ENCODE data around the gene MVB12B.

MVB12B gene

DNA sequence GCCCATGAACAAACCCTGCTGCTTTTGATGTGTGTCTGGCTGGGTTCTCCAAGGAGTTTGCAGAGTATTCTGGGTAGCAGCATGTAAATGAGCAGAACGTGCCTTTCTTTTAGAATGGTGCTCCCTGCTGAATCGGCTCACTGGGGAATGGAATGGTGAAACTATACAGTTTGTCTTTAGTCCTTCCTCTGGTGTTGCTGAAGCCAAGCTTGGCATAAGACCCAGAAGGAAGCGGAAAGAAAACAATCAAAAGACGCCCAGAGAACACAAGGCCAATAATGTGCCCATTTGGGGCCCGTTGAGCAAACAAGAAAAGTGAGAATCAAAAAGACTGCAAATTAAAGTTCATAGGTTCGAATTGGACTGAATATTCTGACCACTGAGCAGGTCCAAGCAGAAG, 60.1 kb downstream of the MVB12B start:
- no peak for DNase-seq (ENCODE audit: low read depth)

DNA sequence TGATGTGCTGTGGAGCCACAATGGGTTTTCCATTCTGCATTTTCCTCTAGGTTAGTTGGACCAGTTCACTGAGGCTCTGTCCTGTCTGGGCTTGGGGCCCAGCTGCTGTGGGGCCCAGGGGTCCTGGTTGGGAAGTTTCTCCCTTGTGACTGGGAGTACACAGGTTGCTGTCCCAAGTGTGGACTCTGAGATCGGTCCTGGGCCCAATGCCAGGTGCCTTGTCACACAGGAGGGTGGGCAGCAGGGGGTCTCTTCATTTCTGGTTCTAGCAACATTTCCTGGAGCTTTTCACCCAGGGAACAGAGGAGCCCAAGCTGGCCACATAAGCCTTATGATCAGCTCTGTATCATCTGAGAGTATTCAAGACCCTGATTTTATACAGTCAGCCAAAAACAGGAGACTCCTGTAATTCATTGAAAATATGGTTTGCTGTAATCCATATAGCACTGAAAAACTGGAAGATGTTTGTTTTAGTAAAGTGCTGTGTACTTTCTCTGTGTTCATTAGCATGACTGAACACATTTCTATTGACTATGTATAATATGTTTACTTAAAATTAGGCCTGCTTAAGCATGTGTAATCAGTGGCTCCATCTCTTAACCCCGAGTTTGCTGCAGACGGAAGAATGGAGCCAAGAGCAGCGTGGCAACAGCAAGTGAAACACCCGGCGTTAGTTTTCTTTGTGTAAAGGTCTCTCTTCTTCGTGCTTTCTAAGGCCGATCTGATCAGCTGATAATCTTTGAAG, 62.5 kb downstream of the MVB12B start:
- DNase-seq (ENCODE audit: low read depth): no peak

DNA sequence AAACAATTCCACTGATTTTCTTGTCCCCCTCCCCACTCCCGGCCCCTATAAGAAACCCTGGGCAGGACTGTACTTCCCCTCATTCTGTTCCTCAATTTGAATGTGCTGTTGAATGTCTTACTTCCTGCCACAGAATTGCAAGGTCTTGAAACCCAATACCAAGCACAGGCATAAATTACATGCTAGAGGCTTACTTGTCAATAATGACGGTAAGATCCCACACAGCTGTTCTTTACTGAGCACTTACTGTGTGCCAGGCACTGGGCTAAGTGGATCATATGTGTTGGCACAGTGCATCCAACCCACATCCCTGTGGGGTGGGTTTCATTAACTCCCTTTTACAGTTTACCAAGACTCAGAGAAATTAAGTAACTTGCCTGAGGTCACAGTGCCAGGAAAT, 63.4 kb downstream of the MVB12B start:
- DNase-seq (ENCODE audit: low read depth): no peak

- DNase-seq (ENCODE audit: low read depth): no peak
Observed at GRCh38 chr9:126390923-126391322, 64.3 kb downstream of the MVB12B start.

DNA sequence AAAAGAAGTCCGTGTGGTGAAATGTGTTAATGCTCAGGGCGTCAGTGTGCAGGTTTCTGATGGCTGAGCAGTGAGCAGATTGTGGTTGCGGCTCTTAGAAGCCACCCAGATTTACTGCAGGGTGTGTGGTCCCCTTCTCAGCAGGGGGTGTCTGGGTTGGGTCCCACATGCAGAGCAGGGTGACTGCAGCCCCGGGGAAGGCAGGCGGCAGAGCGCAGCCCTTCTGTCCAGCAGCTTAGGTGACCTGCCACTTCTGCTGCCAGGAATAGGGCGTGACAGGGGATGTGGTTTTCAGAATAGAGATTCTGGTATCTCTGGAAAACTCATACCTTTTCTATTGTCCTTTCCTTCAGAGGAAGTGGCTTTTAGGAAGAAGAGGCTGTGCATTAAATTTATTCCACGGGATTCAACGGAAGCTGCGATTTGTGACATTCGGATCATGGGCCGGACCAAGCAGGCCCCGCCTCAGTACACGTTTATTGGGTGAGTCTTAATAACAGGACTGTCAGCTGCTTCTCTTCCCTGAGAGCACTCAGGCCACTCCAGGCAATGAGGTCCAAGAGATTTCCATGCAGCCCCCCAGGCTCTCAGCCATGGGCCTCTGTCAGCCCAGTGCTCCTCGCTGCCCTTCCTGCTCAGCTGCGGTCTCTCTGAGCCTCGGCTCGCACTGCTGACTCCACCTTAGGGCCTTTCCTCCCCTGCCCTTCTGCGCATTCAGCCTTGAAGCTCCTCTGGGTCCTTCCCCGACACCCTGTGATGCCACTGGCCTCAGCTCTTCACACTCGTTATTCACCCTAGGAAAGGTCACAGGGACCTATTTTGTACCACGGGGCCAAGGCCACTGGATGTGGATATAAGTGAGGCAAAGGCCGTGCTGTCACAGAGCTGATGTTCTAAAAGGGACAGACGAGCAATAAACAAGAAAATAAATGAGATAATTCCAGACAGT, 65.4 kb downstream of the MVB12B start:
- no peak for DNase-seq (ENCODE audit: low read depth)

DNA sequence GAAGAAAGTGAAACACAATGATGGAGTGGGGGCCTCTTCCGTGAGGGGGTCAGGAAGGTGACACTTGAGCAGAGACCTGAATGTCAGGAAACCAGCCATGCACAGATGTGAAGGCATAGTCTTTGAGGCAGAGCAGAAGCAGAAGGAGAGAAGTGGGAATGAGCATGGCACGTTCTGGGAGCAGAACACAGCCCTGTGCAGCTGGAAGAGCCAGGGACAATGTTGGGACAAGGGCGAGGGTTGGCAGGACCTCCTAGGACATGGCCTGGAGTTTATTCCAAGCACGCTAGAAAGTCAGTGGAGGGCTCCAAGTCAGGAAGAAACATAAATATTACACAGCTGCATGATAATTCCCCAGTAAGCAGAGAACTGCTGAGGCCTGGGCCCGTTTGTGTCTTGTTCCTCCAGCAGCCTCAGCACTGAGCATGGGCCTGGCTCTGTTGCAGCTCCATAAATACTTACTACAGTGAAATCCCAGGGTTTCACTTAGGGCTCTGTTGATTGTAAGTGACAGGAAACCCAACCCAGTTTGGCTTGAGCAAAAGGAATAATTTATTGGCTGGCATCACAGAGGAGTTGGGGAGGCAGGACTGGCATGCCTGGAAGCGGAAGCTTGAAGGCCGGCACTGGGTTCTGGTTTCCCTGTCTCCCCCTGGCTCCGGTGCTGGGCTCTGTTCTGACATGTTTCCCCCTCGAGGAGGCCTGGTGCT, 66.2 kb downstream of the MVB12B start:
- DNase-seq (ENCODE audit: low read depth): no peak

DNA sequence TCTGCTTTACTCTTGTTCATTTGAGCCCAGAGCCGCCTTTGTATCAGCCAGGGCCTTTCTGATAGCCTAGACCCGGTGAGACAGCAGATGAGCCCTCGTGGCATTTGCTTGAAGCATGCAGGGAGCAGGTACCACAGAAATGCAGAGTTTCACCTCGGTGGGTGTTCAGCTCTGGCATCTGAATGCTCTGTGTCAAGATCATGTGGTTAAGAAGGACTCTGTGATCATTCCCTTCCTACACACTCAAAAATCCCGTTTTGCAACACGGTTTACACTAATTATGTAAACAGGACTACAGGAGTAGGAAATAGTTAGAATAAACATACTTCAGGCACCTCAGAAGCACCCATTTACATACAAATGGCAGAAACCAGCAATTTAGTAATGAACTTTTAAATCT, 67.2 kb downstream of the MVB12B start:
- no peak for DNase-seq (ENCODE audit: low read depth)

- no peak for DNase-seq (ENCODE audit: low read depth)
Observed at GRCh38 chr9:126394802-126395201, 68.2 kb downstream of the MVB12B start.

DNA sequence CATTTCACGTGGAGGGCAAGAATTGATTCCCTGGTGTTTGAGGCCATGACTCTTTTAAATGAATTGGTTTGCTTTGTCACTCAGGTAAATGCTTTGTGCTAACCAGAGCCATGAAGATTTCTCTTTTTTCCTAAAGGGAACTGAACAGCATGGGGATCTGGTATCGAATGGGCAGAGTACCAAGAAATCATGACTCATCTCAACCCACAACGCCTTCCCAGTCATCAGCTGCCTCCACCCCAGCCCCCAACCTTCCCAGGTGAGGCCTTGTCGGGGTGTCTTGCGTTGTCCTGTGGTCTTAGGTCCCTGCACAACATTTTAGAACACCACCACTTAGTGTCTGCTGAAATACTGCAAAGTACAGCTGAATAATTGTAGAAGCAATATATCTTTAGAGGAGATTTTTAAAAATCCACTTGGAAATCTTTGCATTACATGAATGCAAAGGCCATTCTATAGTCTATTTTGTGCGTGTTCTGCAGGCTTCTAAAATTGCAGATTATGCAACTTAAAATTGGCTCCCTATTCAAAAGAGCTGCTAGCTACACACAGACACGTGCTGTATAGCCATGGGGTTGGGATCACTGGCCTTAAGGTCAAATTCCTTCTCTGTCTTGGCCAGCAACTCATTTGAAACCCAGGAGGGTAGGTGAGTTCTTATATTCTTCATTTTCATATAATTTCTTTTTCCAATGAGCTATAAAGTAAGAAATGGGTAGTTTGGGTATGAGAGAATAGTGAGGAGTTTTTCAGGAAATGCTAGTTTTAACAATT, 69.0 kb downstream of the MVB12B start:
- peak; percentile 9 for DNase-seq (ENCODE audit: low read depth)

- DNase-seq (ENCODE audit: low read depth): peak; percentile 64
Observed at GRCh38 chr9:126397056-126397455, 70.4 kb downstream of the MVB12B start.

- DNase-seq (ENCODE audit: low read depth): peak; percentile 28
Observed at GRCh38 chr9:126398403-126399058, 71.9 kb downstream of the MVB12B start.

DNA sequence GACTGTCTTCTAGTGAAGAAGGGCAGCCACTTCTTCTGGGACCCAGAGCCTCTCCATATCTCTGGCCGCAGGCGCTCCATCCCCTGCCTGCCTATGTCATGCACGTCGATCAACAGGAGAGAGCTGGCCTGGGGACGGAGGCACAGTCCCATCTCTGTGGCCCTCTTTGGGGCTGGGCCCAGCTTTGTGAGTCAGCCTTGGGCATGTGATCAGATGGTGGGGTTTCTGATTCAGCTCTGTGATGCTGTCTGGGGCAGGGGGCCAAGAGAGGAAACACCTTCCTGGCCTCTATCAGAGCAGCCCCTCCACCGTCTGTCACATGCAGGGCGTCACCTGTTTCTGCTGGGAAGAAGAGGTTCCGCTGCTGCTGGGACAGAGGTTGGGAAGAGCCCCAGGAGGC, 72.6 kb downstream of the MVB12B start:
- DNase-seq (ENCODE audit: low read depth): no peak

- DNase-seq (ENCODE audit: low read depth): no peak
Observed at GRCh38 chr9:126399789-126400188, 73.2 kb downstream of the MVB12B start.

- no peak for DNase-seq (ENCODE audit: low read depth)
Observed at GRCh38 chr9:126400571-126400970, 73.9 kb downstream of the MVB12B start.

DNA sequence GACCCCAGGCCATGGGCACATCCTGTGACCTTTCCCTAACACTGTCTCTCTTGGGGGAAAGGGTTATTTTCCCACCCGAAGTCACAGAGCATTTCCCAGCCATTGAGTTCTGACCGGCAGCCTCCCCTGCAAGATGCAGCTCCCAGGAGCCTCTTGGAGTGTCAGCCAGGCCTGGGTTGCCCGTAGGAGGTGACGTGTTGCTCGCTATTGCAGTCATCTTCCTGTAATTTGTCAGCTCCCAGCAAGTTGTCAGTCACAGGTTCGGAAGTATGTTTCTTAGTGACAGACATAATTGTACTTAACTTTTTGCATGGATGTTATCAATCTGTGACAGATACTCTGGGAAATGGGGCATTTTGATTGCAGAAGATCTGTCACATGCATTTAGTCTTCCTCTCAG, 74.5 kb downstream of the MVB12B start:
- no peak for DNase-seq (ENCODE audit: low read depth)

DNA sequence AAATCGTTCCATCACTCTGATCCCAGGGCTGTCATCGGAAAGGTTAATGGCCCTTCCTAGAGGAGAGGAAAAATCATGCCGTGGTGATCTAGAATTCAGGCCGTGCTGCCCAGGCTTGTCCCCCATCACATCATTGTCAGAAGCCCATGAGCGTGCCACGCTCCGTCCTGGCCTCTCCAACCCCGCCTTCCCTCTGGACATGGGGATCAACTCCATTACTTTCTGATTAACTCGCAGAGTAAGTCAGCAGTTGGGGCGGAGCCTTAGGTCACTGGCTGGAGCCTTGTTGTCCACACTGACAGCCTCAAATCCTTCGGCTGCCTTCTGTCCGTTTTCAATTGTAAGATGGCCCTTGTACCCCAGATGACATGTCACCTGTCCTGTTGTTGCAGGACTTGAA, 75.0 kb downstream of the MVB12B start:
- DNase-seq (ENCODE audit: low read depth): no peak

- no peak for DNase-seq (ENCODE audit: low read depth)
Observed at GRCh38 chr9:126403397-126403796, 76.8 kb downstream of the MVB12B start.

DNA sequence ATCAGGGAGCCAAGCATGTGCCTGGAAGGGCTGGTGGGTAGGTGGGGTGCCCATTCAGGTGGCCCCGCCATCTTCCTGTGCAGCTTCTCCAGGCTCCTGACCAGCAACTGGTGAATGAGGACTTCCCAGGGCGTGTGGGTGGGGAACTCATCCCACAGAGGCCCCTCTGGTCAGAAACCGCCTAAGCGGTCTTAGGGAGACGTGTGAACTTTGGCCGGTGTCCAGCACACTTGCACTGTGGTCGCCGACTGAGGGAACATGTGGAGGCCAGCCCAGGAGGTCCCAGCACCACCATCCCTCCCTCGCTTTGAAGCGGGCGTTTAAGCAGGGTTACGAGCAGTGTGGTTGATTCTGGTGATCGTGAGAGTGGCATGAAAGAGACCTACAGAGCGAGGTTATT, 77.8 kb downstream of the MVB12B start:
- no peak for DNase-seq (ENCODE audit: low read depth)

- DNase-seq (ENCODE audit: low read depth): no peak
Observed at GRCh38 chr9:126406075-126406667, 79.5 kb downstream of the MVB12B start.

DNA sequence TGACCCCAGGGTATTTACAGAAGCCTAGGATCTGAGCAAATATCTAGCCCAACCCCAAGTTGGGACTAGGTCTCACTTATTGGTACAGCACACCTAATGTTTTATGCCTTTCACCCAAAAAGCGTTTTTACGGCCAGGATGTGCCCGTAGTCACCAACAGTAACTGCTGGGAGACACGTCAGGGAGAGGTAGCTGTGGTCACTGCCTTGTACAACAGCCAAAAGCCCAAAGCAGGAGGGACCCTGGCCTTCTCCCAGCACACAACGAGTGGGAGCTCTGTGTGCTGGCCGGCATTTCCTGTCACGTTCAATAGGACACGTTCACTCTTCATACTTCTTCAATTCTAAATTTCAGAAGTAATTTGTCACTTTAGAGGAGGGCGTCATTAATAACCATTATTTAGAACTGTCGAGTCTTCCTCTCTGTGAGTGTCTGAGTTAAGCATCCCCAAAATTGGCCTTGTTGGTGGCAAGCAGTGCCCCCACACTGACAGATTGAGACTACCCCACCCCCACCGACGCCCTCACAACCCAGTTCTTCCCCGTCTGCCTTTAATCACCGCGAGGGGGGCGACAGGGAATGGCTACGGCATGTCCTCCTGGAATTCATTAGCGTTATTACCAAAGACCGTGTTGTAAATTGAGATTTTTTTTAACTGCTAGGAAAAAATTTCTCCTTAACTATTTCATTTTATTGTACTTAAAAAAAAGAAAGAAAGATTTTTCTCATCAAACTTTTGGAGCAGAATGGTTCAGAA, 80.7 kb downstream of the MVB12B start:
- no peak for DNase-seq (ENCODE audit: low read depth)
